GDM1 (cell line): ENCODE data around the gene DPPA5.
"Not testable (repeated sequence)": the region's sequence is repeated elsewhere in the genome, so short reads cannot be mapped to it uniquely, and the experiment has no call there.

ENCODE experiments used
- DNase-seq: peaks from one replicate; lab custom pipeline; 2025; lab: John Stamatoyannopoulos, UW

Gene DPPA5

DNA sequence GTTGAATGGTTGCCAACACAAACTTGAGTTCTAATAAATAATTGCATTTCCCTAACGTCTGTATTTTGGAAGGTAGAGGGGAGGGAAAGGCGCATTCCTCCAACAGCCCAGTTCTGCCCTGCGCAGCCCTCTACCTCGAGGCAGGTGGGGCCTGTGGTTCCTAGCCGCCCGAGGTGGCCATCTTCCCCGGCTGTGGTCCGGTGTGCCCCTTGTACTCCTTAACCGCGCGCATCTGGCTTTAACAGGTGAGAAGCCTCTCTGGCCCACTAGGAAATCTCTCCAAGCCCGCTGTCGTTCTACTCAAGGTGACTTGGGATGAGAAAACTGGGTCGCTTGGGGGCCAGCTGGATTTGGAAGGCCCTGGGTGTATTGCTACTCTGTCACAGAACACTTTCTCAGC lies 10.0 kb upstream of the DPPA5 start:
- no peak for DNase-seq

DNA sequence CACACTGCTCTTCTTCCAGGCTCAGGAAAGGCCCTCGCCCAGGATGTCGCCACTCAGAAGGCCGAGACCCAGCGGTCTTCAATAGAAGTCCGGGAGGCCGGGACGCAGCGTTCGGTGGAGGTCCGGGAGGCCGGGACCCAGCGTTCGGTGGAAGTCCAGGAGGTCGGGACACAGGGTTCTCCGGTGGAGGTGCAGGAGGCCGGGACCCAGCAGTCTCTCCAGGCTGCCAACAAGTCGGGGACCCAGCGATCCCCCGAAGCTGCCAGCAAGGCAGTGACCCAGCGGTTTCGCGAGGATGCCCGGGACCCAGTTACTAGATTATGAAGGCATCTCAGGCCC lies 9.4 kb upstream of the DPPA5 start:
- DNase-seq = no peak

DNA sequence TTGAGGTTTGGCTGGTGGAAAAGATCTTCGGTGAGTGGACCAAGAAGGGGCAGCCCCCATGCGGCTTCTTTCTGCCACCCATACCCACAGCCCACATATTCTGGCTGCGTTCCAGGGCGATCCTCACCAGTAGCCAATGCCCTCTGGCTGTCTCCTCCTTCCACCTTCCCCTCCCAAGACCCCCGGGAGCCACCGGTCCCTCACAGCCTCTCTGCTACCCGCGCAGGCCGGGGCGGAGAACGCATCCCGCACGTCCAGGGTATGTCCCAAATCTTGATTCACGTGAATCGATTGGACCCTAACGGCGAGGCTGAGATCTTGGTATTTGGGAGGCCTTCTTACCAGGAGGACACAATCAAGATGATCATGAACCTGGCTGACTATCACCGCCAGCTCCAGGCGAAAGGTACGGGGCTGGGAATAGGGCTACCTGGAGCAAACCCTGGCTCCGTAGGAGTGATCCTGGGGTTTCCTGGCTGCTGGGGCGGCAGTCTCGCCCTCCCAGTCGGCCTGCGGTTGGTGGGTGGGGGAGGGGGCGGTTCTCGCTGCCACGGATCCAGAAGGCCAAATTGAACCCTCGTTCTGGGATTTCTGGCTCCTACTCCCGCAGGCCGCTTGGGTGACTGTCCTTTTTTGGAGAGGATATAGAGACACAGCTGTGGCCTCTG lies 8.9 kb upstream of the DPPA5 start:
- DNase-seq = no peak

DNA sequence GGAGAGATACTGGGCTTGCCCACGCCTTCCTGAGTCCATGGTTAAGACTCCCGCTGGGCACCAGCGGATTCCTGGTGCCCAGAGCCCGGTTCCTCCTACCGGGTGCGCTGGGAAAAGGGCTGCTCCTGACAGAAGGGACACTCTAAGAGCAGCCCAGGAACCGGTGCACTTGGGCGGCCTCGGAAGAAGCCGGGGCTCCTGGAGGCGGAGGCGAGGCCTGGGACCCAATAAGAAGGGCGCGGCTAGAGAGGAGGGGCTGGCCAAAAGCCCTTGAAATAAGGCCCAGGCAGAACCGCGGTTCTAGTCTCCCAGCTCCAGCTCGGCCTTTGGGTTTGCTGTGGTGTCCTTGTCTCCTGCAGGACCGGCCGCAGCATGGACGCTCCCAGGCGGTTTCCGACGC lies 8.3 kb upstream of the DPPA5 start, which contains the start of gene KHDC3L:
TSS of gene KHDC3L (plus strand) at position 301 of the 400 bp plus-strand sequence. CDS start at position 373, 72 bp downstream.
- no peak for DNase-seq

DNA sequence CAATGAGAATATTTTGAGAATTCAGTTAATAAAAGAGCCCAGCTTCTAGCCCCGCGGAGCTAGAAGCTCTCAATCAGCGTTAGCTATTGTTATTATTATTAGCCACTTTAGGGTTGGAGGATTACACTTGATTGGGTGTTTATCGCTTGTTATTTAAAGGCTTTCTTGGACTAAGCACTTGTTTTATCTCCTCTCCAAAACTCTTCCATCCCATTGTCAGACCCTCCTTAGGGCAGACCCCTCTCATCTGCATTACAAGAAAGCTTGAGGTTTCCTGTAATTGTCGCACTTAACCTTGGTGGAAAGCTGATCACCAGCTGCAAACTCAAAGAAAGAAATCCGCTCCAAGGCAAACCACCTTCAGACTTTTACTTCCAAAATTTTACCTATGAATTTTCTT lies 4.8 kb downstream of the DPPA5 start:
- no peak for DNase-seq

DNA sequence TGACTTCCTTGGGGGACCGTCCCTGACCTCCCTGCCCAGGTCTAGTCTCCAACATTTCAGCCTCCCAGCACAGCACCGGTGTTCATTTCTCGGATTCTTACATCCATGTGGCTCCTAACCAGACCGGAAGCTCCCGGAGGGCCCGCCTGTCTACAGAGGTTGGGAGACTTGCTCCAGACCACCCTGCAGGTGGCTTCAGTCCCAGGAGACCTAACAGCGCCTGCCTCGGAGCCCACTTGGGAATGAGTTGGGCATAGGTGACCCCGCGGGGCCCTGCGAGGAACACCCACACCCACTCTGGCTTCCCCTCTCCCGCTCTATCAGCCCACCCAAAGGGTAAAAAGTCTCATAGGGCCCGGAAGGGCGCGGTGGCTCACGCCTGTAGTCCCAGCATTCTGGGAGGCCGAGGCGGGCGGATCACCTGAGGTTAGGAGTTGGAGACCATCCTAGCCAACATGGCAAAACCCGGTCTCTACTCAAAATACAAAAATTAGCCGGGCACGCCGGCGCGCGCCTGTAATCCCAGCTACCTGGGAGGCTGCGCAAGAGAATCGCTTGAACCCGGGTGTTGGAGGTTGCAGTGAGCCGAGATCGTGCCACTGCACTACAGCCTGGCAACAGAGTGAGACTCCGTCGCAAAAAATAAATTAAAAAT lies 5.4 kb downstream of the DPPA5 start:
- no peak for DNase-seq

DNA sequence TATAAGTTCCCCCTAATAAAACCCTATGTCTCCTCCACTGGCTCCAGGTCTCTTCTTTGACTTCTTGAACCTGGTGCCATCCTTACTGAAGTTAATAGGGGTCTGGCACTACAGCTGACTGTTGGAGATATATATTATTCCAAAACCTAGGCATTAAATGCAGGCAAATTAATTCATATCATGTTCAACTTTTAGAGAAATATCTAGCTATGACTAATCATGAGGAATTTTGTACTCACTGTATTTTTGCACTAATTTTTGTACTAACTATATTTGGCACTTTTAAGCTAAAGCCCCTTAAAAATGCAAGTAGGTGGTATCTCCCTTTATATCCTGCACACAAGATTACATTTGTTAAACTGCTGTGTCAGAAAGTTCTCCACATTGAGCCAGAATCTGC lies 10.9 kb downstream of the DPPA5 start:
- DNase-seq = no peak

DNA sequence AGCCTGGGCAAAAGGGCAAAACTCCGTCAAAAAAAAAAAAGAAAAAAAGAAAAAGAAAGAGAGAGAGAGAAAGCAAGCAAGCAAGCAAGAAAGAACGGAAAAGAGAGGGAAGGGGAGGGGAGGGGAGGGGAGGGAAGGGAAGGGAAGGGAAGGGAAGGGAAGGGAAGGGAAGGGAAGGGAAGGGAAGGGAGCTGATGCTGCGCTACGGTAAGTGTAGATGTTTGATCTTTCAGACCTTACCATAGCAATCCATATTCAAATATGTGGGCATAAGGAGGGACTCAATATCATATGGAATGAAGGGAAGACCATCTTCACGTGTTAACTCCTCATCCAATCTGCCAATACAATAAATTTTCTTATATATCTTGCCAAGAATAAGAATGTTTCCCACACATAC lies 11.9 kb downstream of the DPPA5 start:
- DNase-seq = no peak

DNA sequence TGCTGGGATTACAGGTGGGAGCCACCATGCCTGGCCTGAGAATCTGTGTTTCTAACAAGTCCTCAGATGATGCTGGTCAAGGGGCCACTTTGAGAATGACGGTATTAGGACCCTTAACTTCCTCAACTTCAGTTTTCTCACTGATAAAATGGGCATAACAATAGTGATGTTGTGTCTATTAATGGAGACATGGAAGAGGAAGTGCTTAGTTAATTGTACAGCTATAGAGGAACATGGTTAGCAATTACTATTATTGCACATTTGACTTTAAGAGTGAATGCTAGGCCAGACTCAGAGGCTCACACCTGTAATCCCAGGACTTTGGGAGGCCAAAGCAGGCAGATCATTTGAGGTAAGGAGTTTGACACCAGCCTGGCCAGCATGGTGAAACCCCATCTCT lies 12.7 kb downstream of the DPPA5 start:
- DNase-seq = no peak

DNA sequence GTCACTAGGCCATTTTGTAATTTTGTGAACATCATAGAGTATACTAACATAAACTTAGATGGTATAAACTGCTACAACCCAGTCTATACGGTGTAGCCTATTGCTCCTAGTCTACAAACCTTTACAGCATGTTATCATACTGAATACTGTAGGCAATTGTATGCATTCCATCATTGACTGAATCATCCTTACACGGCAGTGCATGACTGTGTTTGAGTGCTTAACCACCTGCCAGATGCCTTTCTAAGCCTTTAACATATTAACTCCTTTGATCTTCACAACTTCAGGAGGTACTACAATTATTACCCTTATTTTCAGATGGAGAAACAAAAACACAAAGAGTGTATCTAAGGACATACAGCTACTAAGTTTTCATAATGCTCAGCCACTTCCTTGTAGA lies 14.0 kb downstream of the DPPA5 start:
- DNase-seq = no peak

DNA sequence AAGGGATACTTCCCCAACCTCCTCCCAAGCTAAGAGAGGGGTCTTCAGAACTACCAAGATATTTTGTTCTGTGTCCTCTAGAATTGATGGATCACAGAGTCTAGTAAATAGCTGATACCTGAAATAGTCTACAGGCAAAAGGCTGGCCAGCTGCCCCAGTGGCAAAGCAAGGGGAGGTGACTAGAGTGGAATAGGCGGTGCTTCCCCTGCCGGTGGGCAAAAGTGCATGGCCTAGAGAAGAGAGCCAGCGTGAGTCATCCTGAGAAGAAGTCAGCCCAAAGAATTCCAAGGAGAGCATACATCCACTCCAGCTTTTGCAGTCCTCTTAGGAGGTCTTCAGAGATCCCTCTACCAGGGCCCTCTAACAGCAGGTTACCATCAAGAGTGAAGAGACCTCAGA lies 14.7 kb downstream of the DPPA5 start:
- DNase-seq = no peak

DNA sequence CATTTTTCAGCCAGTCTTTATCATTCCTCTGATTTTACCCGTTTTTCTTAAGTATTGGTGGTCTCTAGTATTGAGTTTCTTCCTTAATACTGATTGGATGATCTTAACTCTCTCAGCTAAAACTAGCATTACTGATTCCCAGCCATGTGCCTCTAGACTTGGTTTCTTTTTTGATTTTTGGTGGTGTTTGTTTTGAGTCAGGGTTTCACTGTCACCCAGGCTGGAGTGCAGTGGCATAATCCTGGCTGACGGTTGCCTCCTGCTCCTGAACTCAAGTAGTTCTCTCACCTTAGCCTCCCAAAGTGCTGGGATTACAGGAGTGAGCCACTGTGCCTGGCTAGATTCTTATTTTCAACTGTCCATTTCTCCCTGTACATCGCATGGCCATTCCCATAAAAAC lies 24.9 kb downstream of the DPPA5 start:
- DNase-seq = no peak

DNA sequence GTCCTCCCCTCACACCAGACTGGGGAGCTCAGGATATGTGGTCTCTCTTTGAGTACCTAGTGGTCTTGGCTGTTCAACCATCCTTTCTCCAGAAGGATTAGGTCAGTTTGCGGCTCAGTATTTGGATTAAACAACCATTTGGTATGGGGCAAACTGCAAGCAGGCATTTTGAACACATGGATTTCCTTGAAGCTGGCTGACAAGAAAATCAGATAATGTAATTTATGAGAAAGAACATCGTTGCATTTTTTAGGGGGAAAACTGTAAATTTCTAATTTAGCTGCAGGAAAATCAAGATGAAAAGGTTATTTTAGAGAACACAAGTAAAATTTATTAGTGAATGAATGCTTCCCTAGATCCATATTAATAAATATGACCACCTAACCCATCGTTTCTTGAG lies 25.3 kb downstream of the DPPA5 start:
- no peak for DNase-seq

DNA sequence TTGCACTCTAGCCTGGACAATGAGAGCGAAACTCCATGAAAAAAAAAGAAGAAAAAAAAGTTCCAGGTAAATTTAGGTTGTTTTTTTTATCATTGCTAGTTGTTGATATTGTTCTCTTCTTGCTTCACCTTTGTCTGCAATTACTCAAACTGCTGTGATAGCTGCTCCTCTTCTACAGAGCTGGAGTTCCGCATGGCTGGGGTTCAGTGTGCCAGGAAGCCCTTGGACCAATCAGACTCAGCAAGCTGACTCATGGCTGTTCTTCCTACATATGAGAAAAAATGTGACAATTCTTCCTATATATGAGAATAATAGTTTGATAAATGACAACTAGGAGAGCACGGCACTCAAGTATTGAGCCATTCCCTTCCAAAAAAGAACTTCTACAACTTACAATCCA lies 28.4 kb downstream of the DPPA5 start:
- no peak for DNase-seq

DNA sequence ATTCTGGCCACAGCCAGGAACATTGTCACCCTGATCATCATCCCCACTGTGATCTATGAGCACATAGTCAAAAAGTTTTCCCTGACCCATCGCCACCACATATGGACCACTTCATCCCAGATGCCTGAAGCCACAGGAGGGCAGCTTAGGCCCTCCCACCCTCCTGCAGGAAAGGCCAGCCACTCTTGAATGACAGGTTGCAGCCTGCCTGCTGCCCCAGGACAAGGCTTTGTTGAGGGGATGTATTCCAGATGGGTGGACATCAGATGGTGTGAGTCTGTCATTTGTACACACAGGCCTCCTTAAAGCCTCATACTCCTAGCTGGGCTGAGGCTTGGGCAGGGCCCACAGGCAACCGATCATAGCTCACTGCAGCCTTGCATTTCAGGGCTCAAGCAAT lies 30.8 kb downstream of the DPPA5 start:
- no peak for DNase-seq

DNA sequence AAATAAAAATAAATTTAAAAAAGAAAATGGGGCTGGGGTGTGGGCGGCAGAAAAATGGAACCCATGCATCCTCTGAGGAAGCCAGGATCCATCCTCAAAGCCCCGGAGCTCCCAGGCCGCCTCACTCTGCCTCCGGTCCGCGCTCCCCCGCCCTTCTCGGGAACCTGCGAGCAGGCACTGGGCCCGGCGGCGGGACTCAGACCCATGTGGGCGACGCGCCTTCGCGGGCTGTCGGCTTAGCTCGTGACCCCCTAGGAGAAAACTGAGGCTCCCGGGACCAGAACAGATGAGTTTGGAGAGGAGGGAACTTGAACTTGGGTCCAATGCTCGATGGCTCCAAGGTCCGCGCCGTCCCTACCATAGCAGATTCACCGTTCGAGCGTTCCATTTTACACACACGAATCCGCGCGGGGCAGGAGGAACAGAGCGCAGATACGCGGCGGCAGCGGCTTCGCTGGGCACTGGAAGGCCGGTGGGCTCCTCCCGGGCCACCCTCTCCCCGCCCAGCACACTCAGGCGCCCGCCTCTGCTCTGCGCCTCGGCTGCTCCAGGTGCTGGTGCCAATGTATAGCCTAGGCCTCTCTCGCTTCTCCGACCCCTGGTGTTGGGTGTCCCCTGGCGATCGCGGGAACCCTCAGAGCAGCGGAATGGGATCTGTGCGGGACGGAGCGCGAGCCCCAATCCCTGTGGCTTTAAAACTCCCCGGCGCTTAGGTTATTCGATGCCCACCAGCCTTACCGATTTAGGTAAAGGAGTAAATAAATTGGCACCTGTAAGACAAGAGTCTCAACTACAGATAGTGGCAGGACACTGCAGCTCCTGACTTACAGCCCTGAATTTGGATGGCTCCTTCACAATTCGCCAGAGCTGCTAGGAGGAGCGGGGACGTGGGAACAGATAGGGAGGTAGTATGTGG lies 39.2 kb downstream of the DPPA5 start:
- DNase-seq = no peak

DNA sequence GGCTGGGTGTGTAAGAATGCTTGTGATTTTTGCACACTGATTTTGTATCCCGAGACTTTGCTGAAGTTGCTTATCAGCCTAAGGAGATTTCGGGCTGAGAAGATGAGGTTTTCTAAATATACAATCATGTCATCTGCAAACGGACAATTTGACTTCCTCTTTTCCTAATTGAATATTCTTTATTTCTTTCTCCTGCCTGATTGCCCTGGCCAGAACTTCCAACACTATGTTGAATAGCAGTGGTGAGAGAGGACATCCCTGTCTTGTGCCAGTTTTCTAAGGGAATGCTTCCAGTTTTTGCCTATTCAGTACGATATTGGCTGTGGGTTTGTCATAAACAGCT lies 43.6 kb downstream of the DPPA5 start:
- not testable (repeated sequence) for DNase-seq

DNA sequence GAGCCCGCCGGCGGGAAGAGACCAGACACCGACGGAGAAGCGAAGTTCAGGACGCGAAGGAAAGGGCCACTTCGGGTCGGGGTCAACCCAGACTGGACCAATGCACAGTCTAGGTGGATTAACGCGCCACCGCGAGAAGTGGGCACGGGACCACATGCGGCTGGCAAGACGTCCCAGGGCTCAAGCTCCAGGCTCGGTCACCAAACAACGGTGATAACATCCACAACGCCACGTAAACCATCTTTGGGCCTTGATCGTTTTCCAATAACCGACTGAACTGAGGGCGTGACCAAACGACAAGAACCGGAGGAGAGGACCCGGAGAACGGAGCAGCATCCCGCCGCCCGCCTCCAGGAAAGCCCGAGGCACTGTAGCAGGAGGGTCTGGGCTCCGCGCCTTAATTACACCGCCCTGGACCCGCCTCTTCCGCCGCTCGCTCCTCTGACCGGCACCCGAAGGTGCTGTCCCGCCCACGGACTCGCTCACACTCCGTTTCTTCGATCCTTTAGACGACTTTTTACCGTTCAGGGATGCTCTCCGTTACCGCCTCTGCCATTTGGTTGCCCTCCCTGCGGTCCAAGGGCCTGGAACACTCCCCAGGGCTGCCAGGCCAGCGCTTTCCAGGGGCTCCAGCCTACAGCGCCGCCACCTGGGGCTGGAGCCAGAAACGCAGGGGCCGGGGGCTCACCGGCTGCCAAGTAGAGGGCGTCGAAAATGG lies 44.1 kb downstream of the DPPA5 start:
- DNase-seq = no peak

DNA sequence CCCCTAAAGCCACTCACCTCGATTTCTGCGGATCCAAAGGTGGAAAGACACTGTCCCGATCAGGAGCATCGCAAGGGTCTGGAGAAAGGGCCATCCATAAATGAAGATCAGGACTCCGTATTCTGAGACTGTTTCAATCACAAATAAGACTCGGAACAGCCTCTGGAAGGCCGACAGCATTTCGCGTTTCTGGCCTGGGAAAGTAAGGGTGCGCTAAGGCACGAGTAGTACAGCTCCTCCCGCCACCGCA lies 44.6 kb downstream of the DPPA5 start:
- no peak for DNase-seq

DNA sequence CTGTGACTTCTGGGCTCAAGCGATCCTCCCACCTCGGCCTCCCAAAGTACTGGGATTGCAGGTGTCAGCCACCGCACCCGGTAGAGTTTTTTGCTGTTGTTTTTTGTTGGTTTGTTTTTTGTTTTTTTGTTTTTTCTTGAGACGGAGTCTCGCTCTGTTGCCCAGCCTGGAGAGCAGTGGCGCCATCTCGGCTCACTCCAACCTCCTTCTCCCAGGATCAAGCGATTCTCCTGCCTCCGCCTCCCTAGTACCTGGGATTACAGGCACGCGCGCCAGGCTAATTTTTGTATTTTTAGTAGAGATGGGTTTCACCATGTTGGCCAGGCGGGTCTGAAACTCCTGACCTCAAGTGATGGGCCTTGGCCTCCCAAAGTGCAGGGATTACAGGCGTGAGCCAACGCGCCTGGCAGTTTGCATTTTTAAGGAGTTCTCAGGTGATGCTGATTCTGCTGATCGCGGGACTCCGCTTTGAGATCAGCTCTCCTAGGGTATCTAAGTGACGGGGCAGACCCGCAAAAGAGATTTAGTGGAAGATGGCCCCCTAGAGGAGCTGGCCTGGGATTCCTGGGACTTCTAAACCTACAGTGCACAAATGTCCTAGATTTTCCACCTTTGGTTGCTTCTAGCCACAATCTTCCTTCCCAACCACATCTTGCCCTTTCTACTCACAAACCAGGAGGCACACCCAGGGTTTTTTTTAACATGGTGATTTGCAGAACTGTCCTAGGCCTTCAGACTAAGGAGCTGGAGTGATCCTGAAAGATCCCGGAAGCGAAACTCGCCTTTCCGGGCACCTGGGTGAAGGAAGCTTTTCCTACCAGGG lies 45.2 kb downstream of the DPPA5 start:
- no peak for DNase-seq

DNA sequence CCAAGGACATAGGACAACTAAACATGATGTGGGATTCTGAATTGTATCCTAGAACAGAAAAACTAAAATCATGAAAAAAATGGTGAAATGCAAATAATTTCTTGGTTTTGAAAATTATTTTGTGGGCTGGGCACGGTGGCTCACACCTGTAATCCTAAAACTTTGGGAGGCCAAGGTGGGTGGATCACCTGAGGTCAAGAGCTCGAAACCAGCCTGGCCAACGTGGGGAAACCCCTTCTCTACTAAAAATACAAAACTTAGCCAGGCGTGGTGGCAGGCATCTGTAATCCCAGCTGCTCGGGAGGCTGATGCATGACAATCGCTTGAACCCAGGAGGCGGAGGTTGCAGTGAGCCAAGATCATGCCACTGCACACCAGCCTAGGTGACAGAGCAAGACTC lies 50.3 kb downstream of the DPPA5 start:
- DNase-seq = not testable (repeated sequence)
